Fibroblast of skin of left quadriceps (primary cell): ENCODE results near the gene FAM83G.
"Not testable (repeated sequence)": the region's sequence is repeated elsewhere in the genome, so short reads cannot be mapped to it uniquely, and the experiment has no call there.

ENCODE experiments used
- DNase-seq, 2 experiments: peaks; one replicate each; pipeline ENCODE4 v3.0.0-alpha.2; 2013; ENCODE audit warnings: low read depth in 2 of 2

Gene FAM83G, protein sequence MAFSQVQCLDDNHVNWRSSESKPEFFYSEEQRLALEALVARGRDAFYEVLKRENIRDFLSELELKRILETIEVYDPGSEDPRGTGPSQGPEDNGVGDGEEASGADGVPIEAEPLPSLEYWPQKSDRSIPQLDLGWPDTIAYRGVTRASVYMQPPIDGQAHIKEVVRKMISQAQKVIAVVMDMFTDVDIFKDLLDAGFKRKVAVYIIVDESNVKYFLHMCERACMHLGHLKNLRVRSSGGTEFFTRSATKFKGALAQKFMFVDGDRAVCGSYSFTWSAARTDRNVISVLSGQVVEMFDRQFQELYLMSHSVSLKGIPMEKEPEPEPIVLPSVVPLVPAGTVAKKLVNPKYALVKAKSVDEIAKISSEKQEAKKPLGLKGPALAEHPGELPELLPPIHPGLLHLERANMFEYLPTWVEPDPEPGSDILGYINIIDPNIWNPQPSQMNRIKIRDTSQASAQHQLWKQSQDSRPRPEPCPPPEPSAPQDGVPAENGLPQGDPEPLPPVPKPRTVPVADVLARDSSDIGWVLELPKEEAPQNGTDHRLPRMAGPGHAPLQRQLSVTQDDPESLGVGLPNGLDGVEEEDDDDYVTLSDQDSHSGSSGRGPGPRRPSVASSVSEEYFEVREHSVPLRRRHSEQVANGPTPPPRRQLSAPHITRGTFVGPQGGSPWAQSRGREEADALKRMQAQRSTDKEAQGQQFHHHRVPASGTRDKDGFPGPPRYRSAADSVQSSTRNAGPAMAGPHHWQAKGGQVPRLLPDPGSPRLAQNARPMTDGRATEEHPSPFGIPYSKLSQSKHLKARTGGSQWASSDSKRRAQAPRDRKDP

DNA sequence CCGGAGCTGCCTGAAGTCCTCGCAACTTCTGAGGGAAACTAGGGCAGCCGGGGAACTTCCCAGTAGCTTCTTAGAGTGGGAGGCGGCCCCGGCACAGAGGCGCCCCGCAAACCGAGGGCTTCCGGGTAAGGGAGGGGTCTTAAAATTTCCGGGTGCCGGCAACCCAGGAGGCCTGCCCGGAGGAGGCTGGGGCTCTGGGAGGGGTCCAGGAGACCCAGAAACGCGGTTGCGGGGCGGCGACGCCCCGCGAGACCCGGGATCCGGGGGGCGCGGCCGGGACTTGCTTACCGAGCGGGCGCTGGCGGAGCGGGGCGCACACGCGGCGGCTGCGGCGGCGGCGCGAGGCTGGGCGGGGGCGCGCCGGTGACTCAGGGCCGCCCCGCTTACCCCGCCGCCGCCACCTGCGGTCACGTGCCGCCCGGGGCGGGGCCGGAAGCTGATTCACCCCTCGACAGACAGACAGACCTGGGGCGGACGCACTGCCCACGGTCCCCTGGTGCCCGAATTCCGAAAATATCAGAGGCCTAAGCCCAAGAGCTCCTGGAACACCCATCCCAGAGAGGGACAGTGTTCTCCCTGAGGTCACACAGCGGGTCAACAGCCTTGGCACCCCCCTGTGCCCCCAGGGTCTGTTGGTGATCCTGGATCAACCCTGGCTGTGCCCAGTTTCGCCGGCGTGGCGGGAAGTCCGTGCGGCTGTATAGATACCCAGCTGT, at the start of gene FAM83G:
TSS of gene FAM83G (minus strand) at position 344 of the 716 bp plus-strand sequence. CDS start 723 bp downstream, outside the sequence.
- DNase-seq: no peak

DNA sequence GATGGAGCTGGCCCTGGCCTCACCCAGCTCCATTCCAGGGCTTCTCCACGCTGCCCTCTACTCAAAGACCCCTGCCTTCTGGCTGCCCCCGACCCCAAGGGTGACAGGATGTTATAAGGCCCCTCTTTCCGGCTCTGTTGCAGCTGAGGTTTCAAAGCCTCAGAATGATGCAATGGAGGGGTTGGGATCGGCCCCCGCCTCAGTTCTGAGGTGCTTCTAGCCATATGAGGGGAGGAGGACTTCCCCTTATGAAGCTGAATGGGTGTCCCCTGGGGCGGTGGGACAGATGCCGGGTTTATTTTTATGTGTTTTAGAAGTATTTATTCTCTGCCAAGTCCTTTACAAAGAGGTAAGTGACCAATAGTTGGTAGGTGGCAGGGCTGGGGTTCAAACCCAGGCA, 44.3 kb upstream of the FAM83G start:
- not testable (repeated sequence) for DNase-seq

DNA sequence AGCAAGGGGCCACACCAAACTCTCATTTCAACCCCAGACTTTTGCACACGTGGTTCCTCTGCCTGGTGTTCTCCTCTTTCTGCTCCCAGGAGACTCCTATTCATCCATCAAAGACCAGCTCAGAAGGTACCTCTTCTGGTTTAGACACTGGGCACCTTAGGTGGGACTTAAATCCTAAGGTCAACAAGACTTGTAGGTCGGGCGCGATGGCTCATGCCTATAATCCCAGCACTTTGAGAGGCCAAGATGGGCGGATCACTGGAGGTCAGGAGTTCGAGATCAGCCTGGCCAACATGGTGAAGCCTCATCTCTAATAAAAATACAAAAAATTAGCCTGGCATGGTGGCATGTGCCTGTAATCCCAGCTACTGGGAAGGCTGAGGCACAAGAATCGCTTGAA, 42.9 kb upstream of the FAM83G start:
- DNase-seq: not testable (repeated sequence)

DNA sequence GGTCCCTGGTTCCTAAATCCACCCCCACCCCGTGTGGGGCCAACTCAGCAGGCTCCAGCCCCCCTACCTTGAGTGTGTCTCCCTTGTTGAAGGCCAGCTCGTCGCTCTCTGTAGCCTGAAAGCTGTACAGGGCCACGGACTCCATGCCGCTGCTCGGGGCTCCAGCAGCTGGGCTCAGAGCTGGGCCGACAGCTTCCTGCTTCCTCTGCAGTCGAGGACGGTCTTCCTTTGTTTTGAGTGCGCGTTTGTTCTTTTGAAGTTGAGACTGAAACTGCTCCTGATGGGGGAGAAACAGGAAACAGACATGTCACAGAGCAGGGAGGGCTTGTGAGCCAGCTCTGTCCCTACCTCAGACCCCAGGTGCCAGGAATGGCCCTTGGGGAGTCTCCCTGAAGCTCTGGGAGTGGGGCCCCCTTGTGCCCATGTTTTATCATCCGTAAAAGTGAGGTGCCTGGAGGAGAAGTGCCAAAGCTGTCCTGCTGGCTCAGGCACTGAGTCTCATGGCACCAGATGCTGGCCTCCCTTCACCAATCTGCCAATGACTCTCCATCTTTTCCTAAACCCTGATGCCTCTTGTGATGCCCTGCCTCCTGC, 42.3 kb upstream of the FAM83G start, which contains the start of gene GRAP:
TSS of gene GRAP (minus strand) at position 176 of the 594 bp plus-strand sequence. CDS start at position 145, 31 bp downstream.
- DNase-seq: not testable (repeated sequence)

DNA sequence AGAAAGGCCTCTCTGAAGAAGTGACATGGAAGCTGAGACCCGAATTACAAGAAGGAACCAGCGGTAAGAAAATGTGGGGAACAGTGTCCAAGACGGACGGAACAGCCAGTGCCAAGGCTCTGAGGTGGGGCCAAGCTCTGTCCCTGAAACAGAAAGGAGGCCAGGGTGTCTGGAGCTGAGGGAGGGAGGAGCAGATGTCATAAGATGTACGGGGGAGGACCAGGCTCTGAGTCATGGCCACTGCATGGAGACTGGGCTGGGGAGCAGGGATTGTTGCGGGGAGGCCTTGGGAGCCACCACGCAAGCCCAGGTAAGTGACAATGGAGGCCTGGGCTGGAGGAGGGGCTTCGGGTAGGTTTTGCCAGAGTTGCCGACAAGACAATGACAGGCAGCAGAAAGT, 40.1 kb upstream of the FAM83G start:
- DNase-seq: not testable (repeated sequence)

DNA sequence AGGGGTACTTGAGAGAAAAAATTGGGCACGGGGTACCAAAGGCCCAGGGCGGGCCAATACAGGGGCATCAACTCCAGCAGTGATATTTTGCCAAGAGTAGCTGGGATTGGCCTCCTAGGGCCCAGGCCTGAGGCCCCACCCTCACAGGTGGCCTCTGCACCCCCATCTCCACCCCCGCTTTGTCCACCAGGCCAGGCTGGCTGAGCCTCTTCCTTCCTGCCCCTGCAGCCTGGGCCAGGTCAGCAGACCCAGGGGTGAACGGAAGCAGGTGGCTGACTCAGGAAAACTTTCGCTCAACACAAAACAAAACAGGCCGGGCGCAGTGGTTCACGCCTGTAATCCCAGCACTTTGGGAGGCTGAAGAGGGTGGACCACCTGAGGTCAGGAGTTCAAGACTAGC, 38.5 kb upstream of the FAM83G start:
- DNase-seq: not testable (repeated sequence)

DNA sequence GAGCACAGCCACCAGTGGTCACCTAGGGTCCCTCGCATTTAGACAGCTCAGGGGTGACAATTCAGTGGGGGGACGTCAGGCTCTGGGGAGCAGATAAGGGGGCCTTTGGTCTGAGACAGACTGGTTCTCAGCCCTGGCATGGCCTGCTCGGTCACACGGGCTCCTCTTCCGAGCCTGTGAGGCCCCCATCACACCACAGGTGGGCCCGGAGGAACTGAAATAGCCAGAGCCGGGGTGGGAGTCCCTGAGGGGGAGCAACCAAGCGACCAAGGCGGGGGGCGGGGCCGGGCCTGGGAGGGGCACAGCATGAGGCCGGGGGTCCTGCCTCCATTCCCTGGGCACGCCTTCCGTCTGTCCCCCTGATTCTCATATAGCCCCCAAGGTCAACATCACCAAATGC, 37.8 kb upstream of the FAM83G start:
- not testable (repeated sequence) for DNase-seq

DNA sequence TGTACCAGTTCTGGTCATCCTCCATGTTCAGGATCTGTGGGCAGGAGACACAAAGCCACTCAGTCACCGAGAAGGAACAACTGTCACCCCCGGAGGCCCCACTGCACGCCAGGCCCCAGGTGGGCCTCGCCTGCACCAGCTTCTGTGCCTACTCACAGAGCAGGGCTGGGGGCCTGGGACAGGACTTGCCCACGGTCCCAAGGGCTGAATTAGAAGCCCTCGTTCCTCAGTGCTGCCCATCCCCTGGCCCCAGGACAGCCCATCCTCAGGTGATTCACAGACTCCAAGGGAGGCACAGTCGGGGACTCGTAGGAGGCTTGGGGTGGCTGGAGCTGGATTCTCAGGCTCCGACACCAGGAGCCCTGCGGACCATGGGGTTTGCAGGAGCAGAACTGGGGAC, 37.3 kb upstream of the FAM83G start:
- DNase-seq: not testable (repeated sequence)

DNA sequence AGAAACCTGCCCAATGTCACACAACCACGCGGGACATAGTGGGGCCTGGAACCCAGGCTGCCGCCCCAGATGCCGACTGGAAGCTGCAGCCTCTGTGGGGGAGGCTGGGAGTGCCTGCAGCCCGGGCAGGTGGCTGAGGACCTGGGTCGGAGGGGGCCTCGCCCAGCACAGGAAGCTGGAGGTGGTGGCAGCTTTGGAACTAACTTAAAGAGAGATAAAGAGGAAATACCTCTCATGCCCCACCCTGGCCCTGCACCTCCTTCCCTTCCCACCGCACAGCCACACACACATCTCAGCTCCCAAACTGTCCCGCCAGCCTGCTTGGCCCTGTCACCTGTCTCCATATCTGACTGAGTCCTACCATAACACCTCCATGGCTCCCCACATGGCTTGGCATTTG, 35.8 kb upstream of the FAM83G start:
- DNase-seq: not testable (repeated sequence)

DNA sequence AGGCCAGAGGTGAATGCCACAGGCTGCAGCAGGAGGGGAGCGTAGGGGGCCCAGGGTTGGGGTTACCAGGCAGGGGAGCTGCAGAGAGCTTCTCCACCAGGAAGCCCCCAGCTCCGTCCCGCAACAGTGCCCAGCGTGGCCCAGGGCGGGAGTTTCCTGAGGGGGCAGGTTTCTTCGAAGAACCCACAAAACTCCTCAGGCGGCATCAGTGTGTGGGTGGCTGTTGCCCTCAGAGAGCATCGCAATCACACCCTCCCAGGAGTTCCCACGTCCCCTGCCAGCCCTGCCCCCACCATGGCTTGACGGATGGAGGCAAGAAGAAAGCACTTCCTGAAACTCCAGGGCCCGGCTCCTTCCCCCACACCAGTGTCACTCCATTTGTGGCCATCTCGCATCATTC, 34.2 kb upstream of the FAM83G start:
- DNase-seq: not testable (repeated sequence)

DNA sequence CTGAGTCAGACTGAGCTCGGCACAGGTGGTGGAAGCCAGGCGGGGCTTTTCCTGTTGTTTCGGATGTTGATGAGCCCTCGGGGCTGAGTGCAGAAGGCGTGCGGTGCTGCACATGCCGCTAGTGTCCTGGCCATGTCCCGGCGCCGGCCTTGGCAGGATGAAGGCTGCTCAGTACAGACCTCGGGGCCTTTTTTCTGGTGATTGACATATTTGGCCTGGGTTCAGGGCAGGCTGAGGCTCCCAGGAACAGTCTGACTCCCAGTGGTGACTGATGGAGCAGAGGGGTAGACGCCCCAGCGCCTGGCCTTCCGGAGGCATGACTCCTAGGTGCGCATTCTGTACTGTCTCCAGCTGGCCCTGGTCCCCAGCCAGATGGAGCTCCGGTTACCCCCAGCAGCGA, 33.4 kb upstream of the FAM83G start:
- DNase-seq: not testable (repeated sequence)

DNA sequence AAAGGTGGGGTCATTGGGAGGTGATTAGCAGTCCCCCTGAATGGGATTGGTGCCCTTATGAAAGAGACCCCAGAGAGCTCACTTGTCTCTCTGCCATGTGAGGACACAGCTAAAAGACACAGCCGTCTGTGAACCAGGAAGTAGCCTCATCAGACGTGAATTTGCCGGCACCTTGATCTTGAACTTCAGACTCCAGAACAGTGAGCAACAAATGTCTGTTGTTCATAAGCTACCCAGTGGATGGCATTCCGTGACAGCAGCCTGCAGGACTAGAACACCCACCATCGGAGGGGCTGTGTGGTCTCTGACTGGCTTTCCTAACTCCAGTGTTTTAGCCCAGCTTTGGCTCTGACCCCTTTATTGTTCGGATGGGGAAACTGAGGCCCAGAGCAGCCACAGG, 33.0 kb upstream of the FAM83G start:
- DNase-seq: not testable (repeated sequence)

DNA sequence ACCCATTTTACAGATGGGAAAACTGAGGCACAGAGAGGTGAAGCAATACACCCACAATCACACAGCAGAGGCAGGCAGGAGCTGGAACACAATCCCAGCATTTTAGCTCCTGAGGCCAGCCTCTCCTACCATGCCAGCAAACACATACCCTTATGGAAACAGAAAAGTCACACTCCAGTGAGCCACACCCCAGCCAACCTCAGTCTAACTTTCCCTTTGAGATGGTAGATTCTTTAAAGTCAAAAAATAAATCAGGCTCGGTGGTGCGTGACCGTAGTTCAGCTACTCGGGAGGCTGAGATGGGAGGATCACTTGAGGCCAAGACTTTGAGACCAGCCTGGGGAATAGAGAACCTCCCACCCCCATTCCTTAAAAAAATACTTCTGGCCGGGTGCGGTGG, 31.6 kb upstream of the FAM83G start:
- not testable (repeated sequence) for DNase-seq

DNA sequence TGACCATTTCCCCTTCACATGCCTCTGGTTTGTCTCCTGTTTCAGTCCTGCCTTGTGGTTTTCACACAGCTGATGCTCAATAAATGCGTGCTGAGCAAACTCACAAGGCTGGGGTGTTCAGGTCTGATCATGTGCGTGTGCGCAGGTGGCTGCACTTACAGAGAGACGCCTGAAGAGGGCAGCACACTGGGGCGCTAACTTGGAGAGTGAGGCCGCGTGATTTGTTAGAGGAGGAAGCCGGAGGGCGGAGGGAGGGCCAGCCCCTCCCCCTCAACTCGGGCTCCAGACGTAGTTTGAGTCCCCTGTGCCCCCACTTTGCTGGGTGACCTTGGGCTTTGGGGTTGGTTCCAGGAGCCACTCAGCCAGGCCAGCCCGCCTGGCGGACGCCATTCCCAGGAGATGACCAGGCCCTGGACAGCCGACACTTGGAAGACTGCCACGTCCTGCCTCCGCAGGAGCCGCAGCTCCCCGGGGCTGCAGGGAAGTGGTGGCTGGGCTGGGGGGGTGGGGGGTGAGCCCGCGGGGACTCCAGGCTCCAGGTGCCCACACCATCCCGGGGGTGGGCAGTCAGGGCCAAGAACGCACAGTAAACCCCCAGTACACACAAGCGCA, 27.9 kb upstream of the FAM83G start:
- not testable (repeated sequence) for DNase-seq

DNA sequence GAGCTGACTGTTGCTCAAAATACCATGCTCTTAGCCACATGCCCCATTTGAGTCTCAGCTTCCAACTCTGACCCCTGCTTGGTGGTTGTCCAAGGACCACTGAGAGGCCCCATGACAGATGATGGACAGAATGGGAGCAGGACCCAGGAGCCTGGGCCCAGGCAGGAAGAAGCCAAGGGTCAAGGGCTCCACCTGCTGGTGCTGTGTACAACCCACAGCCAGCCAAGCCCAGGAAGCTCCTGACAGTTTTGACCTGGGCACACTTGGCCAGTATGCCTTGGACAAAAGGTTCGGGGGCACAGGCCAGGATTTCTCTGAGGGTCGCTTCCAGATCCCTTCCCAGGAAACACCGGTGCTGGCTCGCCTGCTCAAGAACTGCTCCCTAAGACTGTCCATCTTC, 27.2 kb upstream of the FAM83G start:
- not testable (repeated sequence) for DNase-seq

DNA sequence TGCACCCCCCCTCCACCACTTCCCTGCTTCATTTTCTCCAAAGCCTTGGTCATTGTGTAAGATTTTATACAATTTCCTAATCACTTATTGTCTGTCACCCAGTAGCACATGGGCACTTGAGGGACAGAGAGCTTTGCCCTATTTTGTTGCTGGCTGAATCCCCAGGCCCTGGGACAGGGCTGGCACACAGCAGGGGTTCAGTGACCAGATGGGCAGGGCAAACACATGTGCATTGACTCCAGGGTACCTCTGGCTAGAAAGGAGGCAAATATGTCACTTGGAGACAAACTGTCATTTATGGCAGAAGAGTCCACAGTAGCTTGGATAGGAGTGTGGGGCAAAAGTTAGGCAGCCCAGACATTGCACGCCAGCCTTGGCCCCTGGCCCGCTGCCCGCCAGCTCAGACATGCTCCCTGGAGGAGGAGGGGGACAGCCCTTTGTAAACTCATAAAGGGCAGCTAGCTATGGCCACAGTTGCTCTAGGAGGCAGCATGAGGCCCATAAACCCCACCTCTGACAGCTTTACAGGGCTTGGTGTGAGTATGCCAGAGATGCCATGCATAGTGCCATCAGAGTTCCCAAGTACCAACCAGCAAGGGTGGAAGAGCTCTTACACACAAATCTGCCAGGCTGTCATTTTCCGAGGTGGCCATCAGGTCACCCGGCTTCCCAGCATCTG, 26.3 kb upstream of the FAM83G start:
- not testable (repeated sequence) for DNase-seq

DNA sequence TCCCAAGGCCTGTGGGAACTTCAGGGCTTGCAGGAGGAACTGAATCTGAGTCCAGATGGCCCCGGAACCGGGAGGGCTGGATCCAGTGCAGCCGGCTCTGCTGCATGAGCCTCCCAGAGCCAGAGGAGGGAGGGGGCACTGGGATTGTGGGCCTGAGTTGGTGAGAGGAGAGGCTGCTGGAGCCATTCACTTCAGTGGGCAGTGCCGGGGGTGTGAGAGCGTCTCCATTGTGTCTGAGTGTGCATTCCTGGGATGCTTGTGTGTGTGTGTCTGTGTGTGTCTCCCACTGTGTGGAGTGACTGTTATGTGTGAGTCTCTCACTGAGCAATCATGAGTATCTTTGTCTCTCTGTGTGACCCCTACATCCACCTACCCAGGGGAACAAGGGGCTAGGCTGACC, 25.2 kb upstream of the FAM83G start:
- not testable (repeated sequence) for DNase-seq

DNA sequence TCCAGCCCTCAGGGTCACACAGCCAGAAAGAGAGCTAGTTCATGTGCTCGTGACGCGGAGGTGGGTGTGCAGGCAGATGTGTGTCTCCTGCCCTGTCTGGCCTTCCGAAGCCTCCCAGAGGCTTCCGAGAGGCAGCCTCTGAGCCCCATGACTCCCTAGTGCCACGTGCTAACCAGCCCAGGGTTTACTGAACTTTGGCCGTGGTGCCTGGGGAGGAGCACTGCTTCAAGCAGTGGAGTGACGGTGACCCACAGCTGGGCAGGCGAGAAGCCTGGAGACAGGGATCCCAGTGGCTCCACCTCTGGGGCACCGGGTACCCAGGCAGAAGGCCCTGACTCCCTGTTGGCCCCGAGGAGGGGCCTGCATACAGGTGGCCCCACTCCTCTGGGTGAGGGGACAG, 24.1 kb upstream of the FAM83G start:
- DNase-seq: not testable (repeated sequence)

DNA sequence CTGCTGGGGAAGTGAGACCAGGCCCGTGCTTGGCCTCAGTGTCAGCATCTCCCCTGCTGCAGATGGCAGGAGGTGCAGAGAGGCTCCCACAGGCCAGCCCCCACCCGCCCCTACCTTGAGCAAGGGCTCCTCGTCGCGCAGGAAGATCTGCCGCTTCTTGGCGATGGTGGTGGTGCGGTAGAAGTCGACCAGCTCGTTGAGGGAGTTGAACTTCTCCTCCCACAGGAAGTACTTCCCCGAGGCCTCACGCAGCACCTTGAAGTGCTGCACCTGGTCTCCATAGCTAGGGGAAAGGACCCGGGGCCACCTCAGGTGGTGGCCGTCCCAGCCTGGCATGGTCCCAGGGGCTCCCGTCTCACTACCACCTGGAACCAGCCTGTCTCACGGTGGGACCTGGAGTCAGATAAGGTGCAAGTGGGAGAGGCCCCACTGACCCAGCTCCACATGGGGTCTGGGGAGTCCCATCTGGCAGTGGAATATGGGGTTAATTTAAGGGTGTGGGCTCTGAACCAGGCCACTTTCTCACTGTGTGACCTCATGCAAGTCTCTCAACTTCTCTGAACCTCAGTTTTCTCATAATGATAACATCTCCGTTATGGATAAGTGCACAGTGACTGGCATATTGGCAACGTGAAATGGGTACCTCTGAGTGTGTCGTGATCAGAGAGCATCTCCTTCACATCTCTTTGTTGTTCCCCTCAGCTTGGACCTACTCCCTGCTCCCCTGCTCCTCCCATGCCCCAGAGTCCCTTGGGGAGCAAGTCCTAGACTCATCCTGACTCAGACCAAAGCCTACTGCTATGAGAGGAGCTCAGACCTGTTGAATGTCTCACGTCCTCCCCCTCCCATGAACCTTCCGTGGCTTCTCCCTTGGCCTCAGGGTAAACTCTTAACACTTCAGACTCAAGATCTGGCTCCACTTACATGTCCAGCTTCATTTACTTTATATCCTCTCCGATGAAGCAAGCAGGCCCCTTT, 19.8 kb upstream of the FAM83G start:
- DNase-seq: no peak
